ENCODE data around the gene RAD18. TPM values are rescaled to one million over a fixed set of nuclear protein-coding genes. Genes with fewer than 3 reads are reported as not detected.

The RAD18 gene
- total RNA-seq, 1 experiment from 2014 or later: 25.8 TPM

- CTCF ChIA-PET: no interaction called here
- Mint-ChIP-seq H3K27me3 (ENCODE audit: unreplicated experiment) (no peaks in the 10 kb centered on the region), H3K27ac (ENCODE audit: unreplicated experiment) (no peak overlapping the region), H3K4me1 (ENCODE audit: low read depth, unreplicated experiment) (no peaks in the 10 kb centered on the region), H3K9me3 (ENCODE audit: low read depth, unreplicated experiment) (no peaks in the 10 kb centered on the region), H3K4me3 (ENCODE audit: low read depth, unreplicated experiment) (no peak overlapping the region), H3K36me3 (ENCODE audit: insufficient read depth, unreplicated experiment) (no peaks in the 10 kb centered on the region)
- TF ChIP-seq, protein P1, sequence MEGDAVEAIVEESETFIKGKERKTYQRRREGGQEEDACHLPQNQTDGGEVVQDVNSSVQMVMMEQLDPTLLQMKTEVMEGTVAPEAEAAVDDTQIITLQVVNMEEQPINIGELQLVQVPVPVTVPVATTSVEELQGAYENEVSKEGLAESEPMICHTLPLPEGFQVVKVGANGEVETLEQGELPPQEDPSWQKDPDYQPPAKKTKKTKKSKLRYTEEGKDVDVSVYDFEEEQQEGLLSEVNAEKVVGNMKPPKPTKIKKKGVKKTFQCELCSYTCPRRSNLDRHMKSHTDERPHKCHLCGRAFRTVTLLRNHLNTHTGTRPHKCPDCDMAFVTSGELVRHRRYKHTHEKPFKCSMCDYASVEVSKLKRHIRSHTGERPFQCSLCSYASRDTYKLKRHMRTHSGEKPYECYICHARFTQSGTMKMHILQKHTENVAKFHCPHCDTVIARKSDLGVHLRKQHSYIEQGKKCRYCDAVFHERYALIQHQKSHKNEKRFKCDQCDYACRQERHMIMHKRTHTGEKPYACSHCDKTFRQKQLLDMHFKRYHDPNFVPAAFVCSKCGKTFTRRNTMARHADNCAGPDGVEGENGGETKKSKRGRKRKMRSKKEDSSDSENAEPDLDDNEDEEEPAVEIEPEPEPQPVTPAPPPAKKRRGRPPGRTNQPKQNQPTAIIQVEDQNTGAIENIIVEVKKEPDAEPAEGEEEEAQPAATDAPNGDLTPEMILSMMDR (IDR thresholded peaks at IDR 0.05; ENCODE audit: unreplicated experiment): no peak
- no peak for DNase-seq
- no TSS peak for BruUV-seq (replicated peaks)
- intact Hi-C loops (cut with micrococcal nuclease; ENCODE audit: unreplicated experiment): no loop called here
Measured at GRCh38 chr3:8853081-8853480, 110.2 kb downstream of the RAD18 start.

GRCh38 chr3:8852511-8852910 lies 110.8 kb downstream of the RAD18 start:
- Mint-ChIP-seq H3K4me3 (ENCODE audit: low read depth, unreplicated experiment) (no peak overlapping the region), H3K4me1 (ENCODE audit: low read depth, unreplicated experiment) (no peaks in the 10 kb centered on the region), H3K27ac (ENCODE audit: unreplicated experiment) (no peak overlapping the region), H3K9me3 (ENCODE audit: low read depth, unreplicated experiment) (no peaks in the 10 kb centered on the region), H3K36me3 (ENCODE audit: insufficient read depth, unreplicated experiment) (no peaks in the 10 kb centered on the region), H3K27me3 (ENCODE audit: unreplicated experiment) (no peaks in the 10 kb centered on the region)
- no TSS peak for BruUV-seq (replicated peaks)
- intact Hi-C loops (cut with micrococcal nuclease; ENCODE audit: unreplicated experiment): no loop called here
- TF ChIP-seq, protein P1 (IDR thresholded peaks at IDR 0.05; ENCODE audit: unreplicated experiment): no peak
- CTCF ChIA-PET: no interaction called here
- no peak for DNase-seq

DNA sequence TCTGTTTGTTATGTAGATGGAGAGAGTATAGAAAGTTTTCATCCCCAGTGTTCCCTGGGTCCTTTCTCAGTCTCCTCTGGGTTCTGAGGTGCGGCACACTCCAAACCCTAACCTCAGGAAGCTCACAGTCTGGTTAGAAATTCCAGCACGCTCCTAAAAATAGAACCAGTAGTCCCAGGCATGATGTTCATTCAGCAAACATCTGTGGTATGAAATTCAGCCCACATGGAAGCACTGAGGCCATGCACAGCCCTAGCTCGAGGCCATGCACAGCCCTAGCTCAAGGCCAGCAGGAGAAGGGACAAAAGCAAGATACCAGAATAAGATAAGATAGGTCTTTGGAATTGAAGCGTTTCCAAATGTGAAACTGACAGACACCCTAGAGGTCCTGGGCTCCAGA lies 111.6 kb downstream of the RAD18 start:
- CTCF ChIA-PET: interaction anchor here (0.6 kb wide), 1 partner anchor 76 kb away, joined by 3 read pairs; no protein-coding TSS in a partner anchor
- Mint-ChIP-seq H3K4me3 (ENCODE audit: low read depth, unreplicated experiment) (no peak overlapping the region), H3K27ac (ENCODE audit: unreplicated experiment) (no peak overlapping the region), H3K9me3 (ENCODE audit: low read depth, unreplicated experiment) (no peaks in the 10 kb centered on the region), H3K4me1 (ENCODE audit: low read depth, unreplicated experiment) (no peaks in the 10 kb centered on the region), H3K27me3 (ENCODE audit: unreplicated experiment) (no peaks in the 10 kb centered on the region), H3K36me3 (ENCODE audit: insufficient read depth, unreplicated experiment) (no peaks in the 10 kb centered on the region)
- no peak for DNase-seq
- no TSS peak for BruUV-seq (replicated peaks)
- intact Hi-C loops (cut with micrococcal nuclease; ENCODE audit: unreplicated experiment): no loop called here
- TF ChIP-seq, protein P1 (IDR thresholded peaks at IDR 0.05; ENCODE audit: unreplicated experiment): no peak

GRCh38 chr3:8848696-8849131 lies 114.6 kb downstream of the RAD18 start:
- CTCF ChIA-PET: no interaction called here
- H3K36me3 Mint-ChIP-seq (ENCODE audit: insufficient read depth, unreplicated experiment): no peaks in the 10 kb centered on the region
- no peak overlapping the region for H3K27ac Mint-ChIP-seq (ENCODE audit: unreplicated experiment)
- intact Hi-C loops (cut with micrococcal nuclease; ENCODE audit: unreplicated experiment): no loop called here
- H3K4me3 Mint-ChIP-seq (ENCODE audit: low read depth, unreplicated experiment): no peak overlapping the region
- H3K4me1 Mint-ChIP-seq (ENCODE audit: low read depth, unreplicated experiment): no peaks in the 10 kb centered on the region
- DNase-seq: no peak
- H3K9me3 Mint-ChIP-seq (ENCODE audit: low read depth, unreplicated experiment): no peaks in the 10 kb centered on the region
- BruUV-seq (replicated peaks): no TSS peak
- TF ChIP-seq, protein P1 (IDR thresholded peaks at IDR 0.05; ENCODE audit: unreplicated experiment): no peak
- no peaks in the 10 kb centered on the region for H3K27me3 Mint-ChIP-seq (ENCODE audit: unreplicated experiment)
